Heart right ventricle (tissue), 16 donors: ENCODE results near the gene SLC39A8. TPM values are rescaled to one million over a fixed set of nuclear protein-coding genes. Genes with fewer than 3 reads are reported as not detected.
"Not testable (repeated sequence)": the region's sequence is repeated elsewhere in the genome, so short reads cannot be mapped to it uniquely, and the experiment has no call there.

Experiments used
- ATAC-seq, 8 donors: fragments of 200-7000 bp; cut with Tn5 transposase; one replicate each; pipeline ENCODE4 v1.9.1; 2020; ENCODE audit warnings: mild to moderate bottlenecking in 8 of 8, moderate library complexity in 8 of 8, moderate number of reproducible peaks in 1 of 8
- DNase-seq, 2 donors: peaks; one replicate each; pipeline ENCODE4 v3.0.0-alpha.2; 2020
- H3K27ac ChIP-seq, 10 donors: fragments of 200-600 bp; sonication (generic) in 2 of 10; one replicate each; pipeline versions ENCODE4 v1.5.0 to v1.8.0; 2020 to 2022; ENCODE audit warnings: mild to moderate bottlenecking in 3 of 10
- H3K27me3 ChIP-seq, 7 donors: fragments of 200-600 bp; one replicate each; pipeline ENCODE4 v1.8.0; 2021 to 2022; ENCODE audit warnings: mild to moderate bottlenecking in 2 of 7
- H3K36me3 ChIP-seq, 9 donors: fragments of 200-600 bp; sonication (generic) in 1 of 9; one replicate each; pipeline versions ENCODE4 v1.5.0 to v1.8.0; 2020 to 2022; ENCODE audit warnings: mild to moderate bottlenecking in 2 of 9
- H3K4me1 ChIP-seq, 9 donors: fragments of 200-600 bp; sonication (generic) in 1 of 9; one replicate each; pipeline versions ENCODE4 v1.5.0 to v1.8.0; 2020 to 2022; ENCODE audit warnings: mild to moderate bottlenecking in 4 of 9
- H3K4me3 ChIP-seq, 10 donors: fragments of 200-600 bp; sonication (generic) in 2 of 10; one replicate each; pipeline versions ENCODE4 v1.5.0 to v1.8.0; 2020 to 2022; ENCODE audit warnings: mild to moderate bottlenecking in 7 of 10, moderate library complexity in 2 of 10
- H3K9me3 ChIP-seq, 11 donors: fragments of 200-600 bp in 10 of 11; sonication (generic) in 2 of 11; one replicate each; pipeline versions ENCODE4 v1.5.0 to v1.8.0; 2013 to 2022; ENCODE audit warnings: mild to moderate bottlenecking in 2 of 11, control low read depth in 1 of 11, moderate library complexity in 1 of 11
- CTCF ChIP-seq, 9 donors: fragments of 200-600 bp; sonication (generic) in 2 of 9; IDR thresholded peaks; one replicate each; pipeline versions ENCODE4 v1.5.0 to v1.8.0; 2021 to 2022; ENCODE audit warnings: antibody characterized with exemption in 9 of 9, mild to moderate bottlenecking in 5 of 9, moderate library complexity in 1 of 9
- WGBS, 2 donors: extraction: QIAGEN DNeasy Blood & Tissue Kit; methylation state at CpG; one replicate each; pipeline ENCODE4 v1.1.7; 2013; ENCODE audit warnings: inconsistent platforms in 1 of 2; 5-methylcytosine and 5-hydroxymethylcytosine counted together
- intact Hi-C, 10 donors: fragments of 100-400 bp; cut with DNase I; formaldehyde crosslinking; loops; one replicate each; pipeline versions ENCODE4 v1.11.1 to v1.14.2; 2022
- polyA plus RNA-seq, 2 donors: library from polyadenylated mRNA; stranded (reverse); fragments of 200-250 nt; gene quantifications; one replicate each; pipeline ENCODE4 v1.2.3, GENCODE V29; 2013
- total RNA-seq, 10 donors: library from RNA; stranded (reverse); fragmentation: NEBNext Ultra II Directional in 3 of 10; extraction: Animal tissue kit (Norgen Biotek cat#: 25700) in 3 of 10; gene quantifications; one replicate each; pipeline versions ENCODE4 v1.2.1 to v1.2.4, GENCODE V29; 2021 to 2023
- donor health status: Arrhythmogenic right ventricular cardiomyopathy.
- donor health status: ischemic (EF 13 %, LVEDD 7.1; RV severe dilation, severe dysfunction).
- donor health status: healthy with polysubstance abuse.
- donor health status: DM: no; HTN: yes; CAD: no.
- donor health status: DM: no; HTN: no; CAD: no.
- donor health status: ischemic (EF 25% LVEDD 6.9; RV normal size, moderate dysfunction).
- donor health status: ischemic (EF 25% LVEDD 5.7; RV mildly dilated, moderate dysfunction).
- donor health status: healthy.
- donor health status: DM: yes; HTN: yes; CAD: no.
- donor health status: Ischemic cardiomyopathy.
- donor health status: ischemic (EF 35%, LVEDD 5.7; RV mildly dilated, moderate dysfunction).
- donor health status: nonischemic (EF 11% LVEDD 7.7; RV severe dilation, severe dysfunction).
- donor health status: DM: yes; HTN: yes; CAD: no.
- donor health status: PGD.
- donor health status: ischemic (EF 29% LVEDD 5.4; RV normal size, mild dysfunction).
- donor health status: nonischemic (EF 23%, LVEDD 6.1; RV moderate dilation, normal function).

SLC39A8 gene
- total and polyA plus RNA-seq, 12 donors = 1.00 to 11.0 (median 2.8) TPM

GRCh38 chr4:102295153-102295862 is 50.0 kb downstream of the SLC39A8 start:
- intact Hi-C loops = no loop called here
- DNase-seq = no peak
- ATAC-seq = no peak

DNA sequence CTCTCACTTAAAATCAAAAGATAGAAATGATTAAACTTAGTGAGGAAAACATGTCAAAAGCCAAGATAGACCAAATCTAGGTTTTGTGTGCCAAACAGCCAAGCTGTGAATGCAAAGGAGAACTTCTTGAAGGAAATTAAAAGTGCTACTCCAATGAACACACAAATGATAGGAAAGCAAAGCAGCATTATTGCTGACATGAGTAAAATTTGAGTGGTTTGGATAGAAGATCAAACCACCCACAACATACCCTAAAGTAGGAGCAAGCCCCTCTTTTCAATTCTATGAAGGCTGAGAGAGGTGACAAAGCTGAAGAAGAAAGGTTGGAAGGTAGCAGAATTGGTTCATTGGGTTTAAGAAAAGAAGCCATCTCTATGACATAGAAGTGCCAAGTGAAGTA is 56.8 kb downstream of the SLC39A8 start:
- no peaks in the 10 kb centered on the region for H3K4me1 ChIP-seq
- no peak overlapping the region for H3K4me3 ChIP-seq
- peaks cover 0 to 8% (median 0%) of the 10 kb centered on the region in 9 donors for H3K36me3 ChIP-seq
- ATAC-seq (no peak), DNase-seq (no peak)
- intact Hi-C loops = no loop called here
- no peaks in the 10 kb centered on the region for H3K27me3 ChIP-seq
- H3K9me3 ChIP-seq = peaks cover 0 to 4% (median 0%) of the 10 kb centered on the region in 11 donors
- no peak for TF ChIP-seq CTCF (IDR thresholded peaks at IDR 0.05)
- no peak overlapping the region for H3K27ac ChIP-seq

More at GRCh38 chr4:102295153-102295862, 50.0 kb downstream of the SLC39A8 start:
- no peak overlapping the region for H3K27ac ChIP-seq
- no peak for TF ChIP-seq CTCF (IDR thresholded peaks at IDR 0.05)
- peaks cover 0 to 6% (median 0%) of the 10 kb centered on the region in 9 donors for H3K4me1 ChIP-seq
- H3K4me3 ChIP-seq = no peak overlapping the region
- peaks cover 0 to 7% (median 0%) of the 10 kb centered on the region in 9 donors for H3K36me3 ChIP-seq
- no peaks in the 10 kb centered on the region for H3K9me3 ChIP-seq
- no peaks in the 10 kb centered on the region for H3K27me3 ChIP-seq

- H3K4me1 ChIP-seq = no peaks in the 10 kb centered on the region
- H3K4me3 ChIP-seq = no peak overlapping the region
- no peak for TF ChIP-seq CTCF (IDR thresholded peaks at IDR 0.05)
- intact Hi-C loops = no loop called here
- H3K27ac ChIP-seq = no peak overlapping the region
- no peak for DNase-seq
- H3K36me3 ChIP-seq = peaks cover 0 to 4% (median 0%) of the 10 kb centered on the region in 9 donors
- peaks cover 0 to 4% (median 0%) of the 10 kb centered on the region in 11 donors for H3K9me3 ChIP-seq
- no peaks in the 10 kb centered on the region for H3K27me3 ChIP-seq
- ATAC-seq = no peak
Measured at GRCh38 chr4:102285831-102286230, 59.5 kb downstream of the SLC39A8 start.

GRCh38 chr4:102281171-102281839 is 64.0 kb downstream of the SLC39A8 start:
- Histone ChIP-seq H3K9me3 (peaks cover 0 to 8% (median 0%) of the 10 kb centered on the region in 11 donors), H3K27ac (no peak overlapping the region), H3K4me3 (no peak overlapping the region), H3K4me1 (no peaks in the 10 kb centered on the region), H3K36me3 (no peaks in the 10 kb centered on the region), H3K27me3 (no peaks in the 10 kb centered on the region)
- TF ChIP-seq CTCF (IDR thresholded peaks at IDR 0.05) = no peak
- intact Hi-C loops = no loop called here
- ATAC-seq = no peak
- 55 to 74% methylated on average over 4 of the region's 4 CpGs for WGBS, 2 donors
- no peak for DNase-seq

DNA sequence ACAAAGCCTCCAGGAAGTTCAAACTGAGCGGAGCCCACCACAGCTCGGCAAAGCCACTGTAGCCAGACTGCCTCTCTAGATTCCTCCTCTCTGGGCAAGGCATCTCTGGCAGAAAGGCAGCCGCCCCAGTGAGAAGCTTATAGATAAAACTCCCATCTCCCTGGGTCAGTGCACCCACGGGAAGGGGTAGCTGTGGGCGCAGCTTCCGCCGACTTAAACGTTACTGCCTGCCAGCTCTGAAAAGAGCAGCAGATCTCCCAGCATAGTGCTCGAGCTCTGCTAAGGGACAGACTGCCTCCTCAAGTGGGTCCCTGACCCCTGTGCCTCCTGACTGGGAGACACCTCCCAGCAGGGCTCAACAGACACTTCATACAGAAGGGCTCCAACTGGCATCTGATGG is 72.0 kb downstream of the SLC39A8 start:
- ATAC-seq, H3K27me3 ChIP-seq, H3K4me3 ChIP-seq, DNase-seq, H3K36me3 ChIP-seq, intact Hi-C loops, H3K27ac ChIP-seq, H3K4me1 ChIP-seq: not testable (repeated sequence)
- WGBS, 2 donors = 92 to 93% methylated on average over 9 of the region's 9 CpGs
- peaks cover 0 to 12% (median 0%) of the 10 kb centered on the region in 11 donors for H3K9me3 ChIP-seq
